Endothelial cell (in vitro differentiated cells): ENCODE results near the gene GDF2. TPM values are rescaled to one million over a fixed set of nuclear protein-coding genes. Genes with fewer than 3 reads are reported as not detected.

ENCODE experiments used
- DNase-seq: peaks from one replicate; pipeline ENCODE4 v3.0.0; 2021; ENCODE audit warnings: low spot score
- H3K27ac Mint-ChIP-seq: one replicate; pipeline ENCODE4 v1.8.0; 2021; ENCODE audit warnings: mixed read lengths, inconsistent platforms; ENCODE audit not compliant: unreplicated experiment
- H3K27me3 Mint-ChIP-seq: one replicate; pipeline ENCODE4 v1.8.0; 2021; ENCODE audit warnings: mild to moderate bottlenecking, moderate library complexity, mixed read lengths, inconsistent platforms; ENCODE audit not compliant: unreplicated experiment
- H3K36me3 Mint-ChIP-seq: one replicate; pipeline ENCODE4 v1.8.0; 2021; ENCODE audit warnings: mild to moderate bottlenecking, low read depth, mixed read lengths, inconsistent platforms; ENCODE audit not compliant: unreplicated experiment
- H3K4me1 Mint-ChIP-seq: one replicate; pipeline ENCODE4 v1.8.0; 2021; ENCODE audit warnings: mild to moderate bottlenecking, mixed read lengths, inconsistent platforms; ENCODE audit not compliant: unreplicated experiment
- H3K4me3 Mint-ChIP-seq: one replicate; pipeline ENCODE4 v1.8.0; 2021; ENCODE audit warnings: mild to moderate bottlenecking, mixed read lengths, inconsistent platforms; ENCODE audit not compliant: unreplicated experiment
- H3K9me3 Mint-ChIP-seq: one replicate; pipeline ENCODE4 v1.8.0; 2021; ENCODE audit warnings: mixed read lengths, inconsistent platforms; ENCODE audit not compliant: unreplicated experiment
- CTCF ChIP-seq: fragments of 200-600 bp; sonication (generic); IDR thresholded peaks from one replicate; pipeline ENCODE4 v1.5.0; 2021; ENCODE audit warnings: antibody characterized with exemption; ENCODE audit not compliant: unreplicated experiment
- total RNA-seq: library from RNA; stranded (reverse); fragmentation: NEBNext Ultra II Directional; extraction: Animal tissue kit (Norgen Biotek cat#: 25700); gene quantifications from one replicate; pipeline ENCODE4 v1.2.1, GENCODE V29; 2021; ENCODE audit not compliant: unreplicated experiment

The GDF2 gene
- total RNA-seq, 1 donor from 2014 or later = not detected

- DNase-seq = no peak
- Mint-ChIP-seq H3K36me3 (no peaks in the 10 kb centered on the region), H3K4me3 (peak within 1 kb of the TSS; percentile 74), H3K9me3 (no peaks in the 10 kb centered on the region), H3K27me3 (peaks cover 10% of the 10 kb centered on the region), H3K27ac (no peak within 1 kb of the TSS), H3K4me1 (peaks cover 12% of the 10 kb centered on the region)
- TF ChIP-seq CTCF = no peak
Measured at GRCh38 chr10:47299611-47300428, 22.4 kb upstream of the GDF2 start, which contains the start of gene GDF10. GDF10 (plus strand) TSS chr10:47300197; CDS start chr10:47300652, 455 bp downstream.

GRCh38 chr10:47300429-47300931, 21.8 kb upstream of the GDF2 start:
- H3K27ac Mint-ChIP-seq = no peak overlapping the region
- peaks cover 13% of the 10 kb centered on the region for H3K27me3 Mint-ChIP-seq
- DNase-seq = peak; percentile 40
- H3K9me3 Mint-ChIP-seq = no peaks in the 10 kb centered on the region
- H3K4me1 Mint-ChIP-seq = peaks cover 13% of the 10 kb centered on the region
- no peaks in the 10 kb centered on the region for H3K36me3 Mint-ChIP-seq
- TF ChIP-seq CTCF = no peak
- no peak overlapping the region for H3K4me3 Mint-ChIP-seq

- peaks cover 5% of the 10 kb centered on the region for H3K4me1 Mint-ChIP-seq
- DNase-seq = no peak
- no peak overlapping the region for H3K27ac Mint-ChIP-seq
- H3K36me3 Mint-ChIP-seq = no peaks in the 10 kb centered on the region
- no peaks in the 10 kb centered on the region for H3K9me3 Mint-ChIP-seq
- no peak overlapping the region for H3K4me3 Mint-ChIP-seq
- peaks cover 14% of the 10 kb centered on the region for H3K27me3 Mint-ChIP-seq
- TF ChIP-seq CTCF = no peak
Measured at GRCh38 chr10:47301833-47302232, 20.4 kb upstream of the GDF2 start.

- no peak for DNase-seq
- Mint-ChIP-seq H3K4me3 (no peak overlapping the region), H3K27ac (no peak overlapping the region), H3K9me3 (no peaks in the 10 kb centered on the region), H3K4me1 (peaks cover 5% of the 10 kb centered on the region), H3K27me3 (peaks cover 14% of the 10 kb centered on the region), H3K36me3 (no peaks in the 10 kb centered on the region)
- no peak for TF ChIP-seq CTCF
Measured at GRCh38 chr10:47303105-47303504, 19.1 kb upstream of the GDF2 start.

- no peak for TF ChIP-seq CTCF
- Mint-ChIP-seq H3K4me3 (no peak overlapping the region), H3K36me3 (no peaks in the 10 kb centered on the region), H3K9me3 (no peaks in the 10 kb centered on the region), H3K27ac (no peak overlapping the region), H3K4me1 (peaks cover 5% of the 10 kb centered on the region), H3K27me3 (peaks cover 14% of the 10 kb centered on the region)
- no peak for DNase-seq
Measured at GRCh38 chr10:47303866-47304265, 18.4 kb upstream of the GDF2 start.
